ENCODE results near the gene SCN7A. TPM values are rescaled to one million over a fixed set of nuclear protein-coding genes. Genes with fewer than 3 reads are reported as not detected.

SCN7A gene
- total RNA-seq, result not detected
- not detected for polyA plus RNA-seq

DNA sequence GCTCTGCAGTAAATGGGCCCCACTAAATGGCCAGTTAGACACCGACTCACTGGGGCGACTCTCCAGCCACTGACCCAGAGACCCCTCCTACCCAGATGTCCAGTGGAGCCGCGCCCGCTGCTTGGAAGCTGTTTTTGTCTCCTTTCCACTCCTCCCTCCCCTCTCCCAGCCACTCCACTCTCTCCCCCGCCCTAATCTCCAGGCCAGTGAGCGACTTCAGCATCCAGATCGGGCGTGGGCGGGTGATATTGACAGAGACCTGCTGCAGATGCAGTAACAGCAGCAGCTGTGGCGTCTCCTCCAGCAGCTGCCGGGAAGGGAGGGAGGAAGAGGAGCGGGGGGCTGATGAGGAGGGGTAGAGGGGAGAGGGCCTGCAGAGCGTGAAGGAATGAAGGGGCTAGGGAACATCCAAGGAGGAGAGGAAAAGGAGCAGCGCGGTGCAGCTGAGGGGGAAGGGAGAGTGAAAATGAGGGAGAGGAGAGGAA is at the start of gene SCN7A:
TSS of gene SCN7A (minus strand) at position 110 of the 485 bp plus-strand sequence. CDS start 16,553 bp downstream, outside the sequence.
- Mint-ChIP-seq H3K36me3 (no peaks in the 10 kb centered on the region), H3K9me3 (peaks cover 0 to 5% (median 2%) of the 10 kb centered on the region in 5 donors), H3K27ac (peak within 1 kb of the TSS in 1 of 8 donors; percentile 74), H3K4me1 (no peaks in the 10 kb centered on the region), H3K4me3 (peak within 1 kb of the TSS in 1 of 7 donors; percentile 56), H3K27me3 (peaks cover 0 to 2% of the 10 kb centered on the region in 2 donors)
- Histone ChIP-seq H3K9me3 (ENCODE audit: low read length) (no peaks in the 10 kb centered on the region), H3K27ac (ENCODE audit: low read depth, low read length) (no peak within 1 kb of the TSS), H3K36me3 (ENCODE audit: insufficient read depth, low read length) (no peaks in the 10 kb centered on the region), H3K4me1 (ENCODE audit: insufficient read depth, low read length) (no peaks in the 10 kb centered on the region), H3K27me3 (ENCODE audit: insufficient read depth, low read length, poor library complexity, severe bottlenecking) (no peaks in the 10 kb centered on the region), H3K4me3 (ENCODE audit: low read length) (no peak within 1 kb of the TSS)
- ChIA-PET CTCF (no interaction called here), POLR2A (no interaction called here)
- no peak for DNase-seq

- no peak overlapping the region for H3K27ac Mint-ChIP-seq
- ChIA-PET POLR2A (no interaction called here), CTCF (interaction anchor here (1.3 kb wide), 1 partner anchor 1580 kb away, joined by 4 read pairs; no protein-coding TSS in a partner anchor)
- H3K36me3 Mint-ChIP-seq, result no peaks in the 10 kb centered on the region
- H3K4me3 ChIP-seq (ENCODE audit: low read length), result no peak overlapping the region
- no peaks in the 10 kb centered on the region for H3K4me1 ChIP-seq (ENCODE audit: insufficient read depth, low read length)
- no peaks in the 10 kb centered on the region for H3K9me3 ChIP-seq (ENCODE audit: low read length)
- no peak overlapping the region for H3K27ac ChIP-seq (ENCODE audit: low read depth, low read length)
- peak in 2 of 5 donors; percentile 2 to 37 for DNase-seq
- peaks cover 3 to 4% (median 4%) of the 10 kb centered on the region in 3 donors for H3K4me1 Mint-ChIP-seq
- no peak overlapping the region for H3K4me3 Mint-ChIP-seq
- no peaks in the 10 kb centered on the region for H3K27me3 ChIP-seq (ENCODE audit: insufficient read depth, low read length, poor library complexity, severe bottlenecking)
- peaks cover 0 to 2% of the 10 kb centered on the region in 2 donors for H3K27me3 Mint-ChIP-seq
- no peaks in the 10 kb centered on the region for H3K36me3 ChIP-seq (ENCODE audit: insufficient read depth, low read length)
- H3K9me3 Mint-ChIP-seq, result no peaks in the 10 kb centered on the region
Measured at GRCh38 chr2:166539340-166540162, 45.5 kb upstream of the SCN7A start.

DNA sequence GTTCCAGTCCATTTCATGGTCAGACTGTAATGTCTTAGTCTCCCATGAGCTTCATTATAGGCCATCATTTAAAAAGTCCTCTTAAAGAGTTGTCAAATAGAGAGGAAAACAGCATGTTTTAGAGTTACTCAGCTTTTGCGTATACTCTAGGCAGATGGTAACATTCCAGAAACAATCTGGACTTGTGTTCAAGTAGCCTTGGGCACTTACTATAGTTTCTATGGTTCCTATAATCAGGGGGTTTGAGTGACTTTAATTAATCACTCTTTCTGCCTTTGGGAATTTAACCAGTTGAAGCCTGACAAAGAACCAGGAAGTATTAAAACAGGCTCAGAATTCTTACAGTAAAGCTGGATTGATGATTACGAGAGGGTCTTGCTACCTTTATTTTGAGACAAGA is 42.1 kb upstream of the SCN7A start:
- POLR2A ChIA-PET, result no interaction called here
- CTCF ChIA-PET, result no interaction called here
- Mint-ChIP-seq H3K27me3 (no peaks in the 10 kb centered on the region), H3K4me3 (no peak overlapping the region), H3K4me1 (peaks cover 3 to 4% (median 4%) of the 10 kb centered on the region in 3 donors), H3K27ac (no peak overlapping the region), H3K9me3 (no peaks in the 10 kb centered on the region), H3K36me3 (no peaks in the 10 kb centered on the region)
- Histone ChIP-seq H3K36me3 (ENCODE audit: insufficient read depth, low read length) (no peaks in the 10 kb centered on the region), H3K27me3 (ENCODE audit: insufficient read depth, low read length, poor library complexity, severe bottlenecking) (no peaks in the 10 kb centered on the region), H3K27ac (ENCODE audit: low read depth, low read length) (no peak overlapping the region), H3K4me1 (ENCODE audit: insufficient read depth, low read length) (no peaks in the 10 kb centered on the region), H3K9me3 (ENCODE audit: low read length) (no peaks in the 10 kb centered on the region), H3K4me3 (ENCODE audit: low read length) (no peak overlapping the region)
- DNase-seq, result no peak

- ChIA-PET CTCF (no interaction called here), POLR2A (no interaction called here)
- Histone ChIP-seq H3K9me3 (ENCODE audit: low read length) (no peaks in the 10 kb centered on the region), H3K4me3 (ENCODE audit: low read length) (no peak overlapping the region), H3K36me3 (ENCODE audit: insufficient read depth, low read length) (no peaks in the 10 kb centered on the region), H3K4me1 (ENCODE audit: insufficient read depth, low read length) (no peaks in the 10 kb centered on the region), H3K27me3 (ENCODE audit: insufficient read depth, low read length, poor library complexity, severe bottlenecking) (no peaks in the 10 kb centered on the region), H3K27ac (ENCODE audit: low read depth, low read length) (no peak overlapping the region)
- DNase-seq, result no peak
- Mint-ChIP-seq H3K9me3 (peaks cover 0 to 3% (median 0%) of the 10 kb centered on the region in 5 donors), H3K4me3 (no peak overlapping the region), H3K4me1 (no peaks in the 10 kb centered on the region), H3K27me3 (peaks cover 0 to 1% of the 10 kb centered on the region in 2 donors), H3K27ac (no peak overlapping the region), H3K36me3 (no peaks in the 10 kb centered on the region)
Measured at GRCh38 chr2:166521155-166521554, 27.1 kb upstream of the SCN7A start.

DNA sequence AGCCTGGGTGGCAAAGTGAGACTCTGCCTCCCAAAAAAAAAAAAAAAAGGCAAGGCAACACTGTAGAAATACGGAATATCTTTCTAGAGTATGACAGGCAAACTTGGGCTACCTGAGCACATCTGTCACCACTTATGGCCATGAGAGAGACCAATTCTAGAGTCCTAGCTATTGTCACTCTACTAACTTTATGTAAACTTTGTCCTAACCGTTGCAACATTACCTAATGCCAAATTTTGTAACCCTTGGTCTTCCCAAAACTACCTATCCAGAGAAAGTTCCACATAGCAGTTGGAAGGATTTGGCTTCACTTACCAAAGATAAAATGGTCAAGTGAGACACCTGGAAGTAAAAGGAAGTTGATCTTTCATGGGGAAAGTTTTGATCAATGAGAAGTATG is 26.6 kb upstream of the SCN7A start:
- Histone ChIP-seq H3K27ac (ENCODE audit: low read depth, low read length) (no peak overlapping the region), H3K4me1 (ENCODE audit: insufficient read depth, low read length) (no peaks in the 10 kb centered on the region), H3K9me3 (ENCODE audit: low read length) (no peaks in the 10 kb centered on the region), H3K27me3 (ENCODE audit: insufficient read depth, low read length, poor library complexity, severe bottlenecking) (no peaks in the 10 kb centered on the region), H3K36me3 (ENCODE audit: insufficient read depth, low read length) (no peaks in the 10 kb centered on the region), H3K4me3 (ENCODE audit: low read length) (no peak overlapping the region)
- peaks cover 0 to 3% (median 0%) of the 10 kb centered on the region in 5 donors for H3K9me3 Mint-ChIP-seq
- ChIA-PET POLR2A (no interaction called here), CTCF (no interaction called here)
- H3K36me3 Mint-ChIP-seq, result no peaks in the 10 kb centered on the region
- no peaks in the 10 kb centered on the region for H3K4me1 Mint-ChIP-seq
- no peak overlapping the region for H3K27ac Mint-ChIP-seq
- no peak overlapping the region for H3K4me3 Mint-ChIP-seq
- DNase-seq, result no peak
- peaks cover 0 to 1% of the 10 kb centered on the region in 2 donors for H3K27me3 Mint-ChIP-seq

- no peaks in the 10 kb centered on the region for H3K4me1 Mint-ChIP-seq
- Histone ChIP-seq H3K27me3 (ENCODE audit: insufficient read depth, low read length, poor library complexity, severe bottlenecking) (no peaks in the 10 kb centered on the region), H3K36me3 (ENCODE audit: insufficient read depth, low read length) (no peaks in the 10 kb centered on the region), H3K9me3 (ENCODE audit: low read length) (no peaks in the 10 kb centered on the region), H3K4me3 (ENCODE audit: low read length) (no peak overlapping the region), H3K4me1 (ENCODE audit: insufficient read depth, low read length) (no peaks in the 10 kb centered on the region), H3K27ac (ENCODE audit: low read depth, low read length) (no peak overlapping the region)
- peaks cover 0 to 3% (median 0%) of the 10 kb centered on the region in 5 donors for H3K9me3 Mint-ChIP-seq
- no peak overlapping the region for H3K4me3 Mint-ChIP-seq
- ChIA-PET POLR2A (no interaction called here), CTCF (no interaction called here)
- H3K27ac Mint-ChIP-seq, result no peak overlapping the region
- no peaks in the 10 kb centered on the region for H3K36me3 Mint-ChIP-seq
- DNase-seq, result no peak
- H3K27me3 Mint-ChIP-seq, result peaks cover 0 to 1% of the 10 kb centered on the region in 2 donors
Measured at GRCh38 chr2:166519391-166519962, 25.4 kb upstream of the SCN7A start.

DNA sequence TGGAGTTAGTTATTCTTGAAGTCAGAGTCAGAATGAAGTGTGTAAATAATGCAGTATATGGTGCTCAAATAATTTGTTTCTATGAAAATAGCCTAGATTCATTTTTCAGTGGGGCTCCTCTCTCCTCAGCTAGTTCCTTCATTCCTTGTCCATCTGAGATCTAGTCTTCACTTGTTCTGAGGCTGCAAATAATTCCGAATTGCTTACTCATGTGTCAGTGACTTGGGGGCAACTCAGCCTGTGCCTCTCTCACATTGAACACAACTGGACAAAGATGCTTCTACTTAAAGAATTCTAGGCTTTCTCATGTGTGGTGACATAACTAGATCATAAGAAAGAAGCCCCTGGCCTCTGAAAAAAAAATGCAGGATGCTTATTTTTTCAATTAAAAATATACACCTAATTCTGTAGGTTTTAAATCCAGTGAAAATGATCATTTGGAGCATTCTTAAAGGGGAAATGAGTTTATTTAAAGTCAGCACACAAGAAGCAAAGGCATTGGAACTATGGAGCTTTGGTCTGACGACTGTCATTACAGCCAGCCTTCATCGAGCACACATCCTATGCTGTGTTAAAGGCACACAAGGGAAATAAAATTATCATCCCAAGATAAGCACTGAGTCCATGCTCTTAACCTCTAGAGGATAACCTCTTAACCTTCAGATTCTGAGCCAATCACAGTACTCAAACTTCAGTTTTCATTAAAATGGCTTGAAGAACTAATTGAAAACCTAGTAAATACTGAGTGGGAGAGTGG is 24.8 kb upstream of the SCN7A start:
- Histone ChIP-seq H3K27me3 (ENCODE audit: insufficient read depth, low read length, poor library complexity, severe bottlenecking) (no peaks in the 10 kb centered on the region), H3K4me3 (ENCODE audit: low read length) (no peak overlapping the region), H3K4me1 (ENCODE audit: insufficient read depth, low read length) (no peaks in the 10 kb centered on the region), H3K27ac (ENCODE audit: low read depth, low read length) (no peak overlapping the region), H3K9me3 (ENCODE audit: low read length) (no peaks in the 10 kb centered on the region), H3K36me3 (ENCODE audit: insufficient read depth, low read length) (no peaks in the 10 kb centered on the region)
- Mint-ChIP-seq H3K36me3 (no peaks in the 10 kb centered on the region), H3K4me1 (no peaks in the 10 kb centered on the region), H3K27me3 (peaks cover 0 to 1% of the 10 kb centered on the region in 2 donors), H3K4me3 (no peak overlapping the region), H3K9me3 (peaks cover 0 to 3% (median 0%) of the 10 kb centered on the region in 5 donors), H3K27ac (no peak overlapping the region)
- no peak for DNase-seq
- ChIA-PET POLR2A (no interaction called here), CTCF (no interaction called here)

Measured in CD8-positive, alpha-beta memory T cell (primary cell).